CD4-positive, alpha-beta T cell treated with Interleukin-15 for 4 hours (primary cell): ENCODE results near the gene PLEKHO2.

ENCODE experiments used
- DNase-seq: peaks from one replicate; pipeline ENCODE4 v3.0.0-alpha.2; 2020; ENCODE audit warnings: low spot score

PLEKHO2 gene

GRCh38 chr15:64828985-64829384 is 12.7 kb upstream of the PLEKHO2 start:
- no peak for DNase-seq

- DNase-seq, result no peak
Observed at GRCh38 chr15:64833690-64834089, 8.0 kb upstream of the PLEKHO2 start.

DNA sequence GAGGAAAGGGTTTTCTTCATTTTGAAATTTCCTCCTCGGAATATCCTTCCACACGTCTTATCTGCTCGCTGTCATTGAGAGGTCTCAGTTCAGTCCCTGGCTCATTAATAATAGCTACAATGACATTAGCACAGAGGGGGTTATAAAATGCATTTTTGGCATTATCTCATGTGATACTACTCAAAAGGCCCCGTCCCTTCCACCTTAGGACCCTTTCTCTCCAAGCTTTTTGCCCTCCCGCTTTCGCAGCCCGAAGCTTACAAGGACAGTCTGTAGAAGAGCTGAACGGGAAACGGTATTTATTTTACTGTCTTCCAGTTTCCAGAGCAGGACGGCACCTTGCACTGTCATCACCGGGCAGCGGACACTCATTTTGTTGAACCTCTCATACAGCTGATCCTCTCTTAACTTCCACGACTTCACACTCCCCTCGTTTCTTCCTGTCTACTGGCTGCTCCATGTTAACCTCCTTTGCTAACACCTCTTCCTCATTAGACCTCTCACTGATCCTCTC is 5.6 kb upstream of the PLEKHO2 start:
- DNase-seq, result no peak

- peak; percentile 69 for DNase-seq
Observed at GRCh38 chr15:64837502-64837901, 4.2 kb upstream of the PLEKHO2 start.

DNA sequence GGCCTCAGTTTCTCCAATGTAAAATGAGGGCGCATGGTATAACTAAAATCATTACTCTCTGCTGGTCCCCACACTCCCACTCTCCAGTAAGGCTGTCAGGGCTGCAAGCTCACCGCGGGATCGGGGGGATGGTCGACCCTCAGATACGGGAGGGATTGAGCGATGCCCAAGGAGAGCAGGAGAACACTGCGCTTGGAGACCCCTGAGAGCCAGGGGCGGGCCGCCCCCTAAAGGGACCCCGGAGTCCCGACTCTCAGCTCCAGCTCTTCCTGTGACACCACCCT is 713 bp upstream of the PLEKHO2 start:
- DNase-seq, result no peak

DNA sequence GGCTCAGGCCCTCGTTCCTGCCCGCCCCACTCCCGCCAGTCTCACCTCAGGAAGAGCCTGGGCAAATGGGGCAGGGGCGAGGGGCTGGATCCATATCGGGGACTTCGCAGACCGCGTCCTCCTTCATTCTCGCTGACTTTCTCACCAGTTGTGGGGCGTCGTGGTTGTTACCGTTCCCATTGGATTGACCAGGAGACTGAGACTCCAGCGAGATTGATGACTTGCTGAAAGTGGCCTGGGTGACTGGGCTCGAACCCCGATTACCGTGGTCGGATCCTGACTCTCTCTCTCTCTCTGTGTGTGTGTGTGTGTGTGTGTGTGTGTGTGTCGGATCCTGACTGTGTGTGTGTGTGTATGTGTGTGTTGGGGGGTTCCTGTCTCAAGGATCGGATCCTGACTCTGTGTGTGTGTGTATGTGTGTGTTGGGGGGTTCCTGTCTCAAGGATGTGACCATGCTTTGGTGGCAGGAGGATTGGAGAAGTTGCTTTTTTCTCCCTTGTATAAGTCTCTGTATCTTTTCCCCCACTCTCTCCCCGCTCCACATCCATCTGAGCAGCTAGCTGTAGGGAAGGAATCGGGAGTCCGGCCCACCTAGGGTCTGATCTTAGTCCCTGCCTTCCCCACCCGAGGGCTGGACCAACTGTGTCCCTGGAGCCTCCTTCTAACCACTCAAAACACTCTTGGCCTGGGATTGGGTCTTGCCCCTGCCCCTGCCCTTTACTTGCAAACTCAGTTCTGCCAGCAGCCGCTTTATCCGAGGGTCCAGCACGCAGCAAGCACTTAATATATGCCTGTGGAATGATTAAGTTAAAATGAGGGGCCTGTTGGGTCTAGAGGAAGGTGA is 603 bp downstream of the PLEKHO2 start:
- no peak for DNase-seq

DNA sequence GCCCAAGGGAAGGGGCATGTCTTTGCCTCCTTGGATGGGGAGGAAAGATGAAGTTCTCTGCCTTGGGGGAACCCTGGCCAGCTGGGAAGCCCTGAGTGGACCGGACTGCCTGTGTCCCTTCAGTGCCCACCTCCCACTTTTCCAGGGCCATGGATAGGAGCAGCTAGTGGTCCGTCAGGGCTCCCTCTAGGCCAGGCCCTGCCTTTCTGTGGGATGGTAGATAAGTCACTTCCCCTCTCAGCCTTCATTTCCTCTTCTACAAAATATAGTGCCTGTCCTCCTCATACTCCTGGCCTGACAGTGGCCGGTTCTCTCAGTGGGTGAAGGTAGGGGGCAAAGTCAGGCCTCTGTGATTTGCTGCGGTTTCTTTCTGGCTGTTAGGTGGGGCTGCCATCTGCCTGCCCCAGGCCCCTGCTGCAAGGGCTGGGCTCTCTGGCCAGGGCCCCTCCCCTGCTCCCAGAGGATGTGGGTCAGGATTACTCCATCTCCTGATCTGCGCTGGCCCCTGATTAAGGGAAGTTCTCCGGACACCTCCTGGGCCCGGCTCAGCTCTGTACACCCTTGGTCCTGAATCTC is 1.4 kb downstream of the PLEKHO2 start:
- no peak for DNase-seq

DNA sequence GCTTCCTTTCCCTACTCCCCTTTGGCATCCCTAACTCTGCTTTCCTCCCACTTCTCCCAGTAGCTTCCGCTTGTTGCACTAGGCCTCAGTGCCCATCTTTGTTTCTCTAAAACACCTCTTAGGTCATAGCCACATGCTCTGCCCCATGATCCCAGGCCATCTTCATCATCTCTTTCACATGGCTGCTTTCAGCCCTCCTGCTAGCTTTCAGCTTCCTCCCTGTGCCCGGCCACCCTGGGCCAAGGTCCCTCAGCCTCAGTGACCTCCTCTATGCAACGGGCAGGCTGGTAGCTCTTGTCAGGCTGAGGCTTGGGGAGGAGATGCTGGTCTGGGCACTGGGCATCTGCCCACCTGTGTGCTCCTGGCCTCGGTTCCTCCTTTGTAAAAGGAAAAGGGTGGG is 2.3 kb downstream of the PLEKHO2 start:
- DNase-seq, result no peak

DNA sequence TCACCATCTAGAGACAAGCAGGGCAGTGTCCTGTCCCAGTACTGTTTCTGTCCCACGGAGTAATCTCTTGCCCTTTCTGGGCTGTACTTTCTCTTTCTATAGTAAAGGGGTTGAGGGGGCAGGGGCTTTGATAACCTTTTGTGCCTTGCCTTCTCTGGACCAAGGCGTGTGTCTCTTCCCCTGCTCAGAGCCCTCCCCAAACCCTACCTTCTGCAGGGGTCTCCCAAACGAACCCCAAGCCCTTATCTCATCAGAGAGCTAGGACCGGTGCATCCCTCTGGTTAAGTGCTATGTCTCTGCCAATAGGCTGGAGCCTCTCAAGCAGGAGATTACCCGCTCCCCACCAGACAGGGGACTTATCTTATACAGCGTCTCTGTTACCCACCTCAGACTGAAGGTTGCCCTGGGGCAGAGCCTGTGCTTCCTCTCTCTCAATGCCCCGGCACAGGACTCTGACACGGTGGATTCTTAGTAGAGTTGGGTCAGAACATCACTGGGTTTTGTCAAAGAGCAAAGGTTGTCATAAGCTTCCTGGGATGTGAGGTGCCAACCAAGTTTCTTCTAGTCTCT is 2.9 kb downstream of the PLEKHO2 start:
- no peak for DNase-seq

DNA sequence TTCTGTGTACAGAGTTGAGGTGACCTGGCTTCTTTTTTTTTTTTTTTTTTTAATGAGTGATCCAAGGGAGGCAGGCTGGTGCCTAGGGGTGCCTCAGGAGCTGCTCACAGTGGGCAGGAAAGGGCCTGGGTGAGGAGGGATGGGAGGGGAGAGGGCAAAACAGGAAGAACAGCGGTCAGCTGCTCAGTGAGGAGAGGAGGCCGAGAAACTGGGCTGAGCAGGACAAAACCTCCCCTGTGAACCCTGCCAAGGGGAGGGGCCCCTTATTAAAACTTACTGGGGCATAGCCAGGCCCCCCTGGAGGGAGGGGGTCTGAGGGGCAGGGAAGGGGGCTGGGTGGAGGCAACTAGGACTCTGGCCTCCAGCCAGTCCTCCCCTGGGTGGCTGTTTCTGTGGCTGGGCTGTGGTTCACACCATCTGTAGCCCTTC is 3.5 kb downstream of the PLEKHO2 start:
- no peak for DNase-seq

GRCh38 chr15:64845831-64846595 is 4.3 kb downstream of the PLEKHO2 start:
- DNase-seq, result no peak

DNA sequence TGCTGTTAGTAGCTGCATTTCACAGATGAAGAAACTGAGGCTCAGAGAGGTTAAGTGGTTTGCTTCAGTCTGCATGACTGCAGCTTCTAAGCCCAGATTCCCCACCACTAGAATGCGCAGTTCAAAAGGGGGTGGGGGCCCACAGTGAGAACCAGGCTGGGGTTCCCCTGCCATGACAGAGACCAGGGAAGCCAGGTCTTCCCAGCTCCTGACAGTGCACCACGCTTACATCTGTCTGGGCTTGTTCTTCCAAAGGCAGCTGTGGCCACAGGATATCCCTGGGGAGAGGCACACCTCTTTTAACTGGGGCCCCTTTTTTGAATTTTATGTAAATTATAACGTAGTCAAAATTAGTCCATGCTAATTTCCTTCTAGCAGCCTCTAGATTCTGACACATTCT is 5.3 kb downstream of the PLEKHO2 start:
- DNase-seq, result no peak

DNA sequence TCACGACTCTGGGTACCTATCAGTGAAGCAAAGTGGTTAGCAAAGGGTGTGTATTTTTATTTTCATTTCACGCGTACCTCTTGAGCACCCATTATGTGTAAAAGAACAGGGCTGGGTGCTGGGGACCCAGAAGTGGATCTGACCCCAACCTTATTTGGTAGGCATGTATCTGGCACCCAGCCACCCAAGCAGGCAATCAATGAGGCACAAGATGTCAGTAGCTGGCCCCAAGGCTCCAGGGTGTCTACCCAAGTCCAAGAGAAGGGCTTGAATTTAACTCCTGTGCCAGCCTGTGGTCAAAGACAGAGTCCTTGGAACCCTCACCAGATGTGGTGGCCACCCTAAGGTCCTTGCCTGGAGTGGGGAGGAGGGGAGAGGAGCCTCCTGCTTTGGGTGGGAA is 5.7 kb downstream of the PLEKHO2 start:
- no peak for DNase-seq

- DNase-seq, result no peak
Observed at GRCh38 chr15:64847876-64848716, 6.4 kb downstream of the PLEKHO2 start.

- DNase-seq, result no peak
Observed at GRCh38 chr15:64850778-64851502, 9.2 kb downstream of the PLEKHO2 start.

DNA sequence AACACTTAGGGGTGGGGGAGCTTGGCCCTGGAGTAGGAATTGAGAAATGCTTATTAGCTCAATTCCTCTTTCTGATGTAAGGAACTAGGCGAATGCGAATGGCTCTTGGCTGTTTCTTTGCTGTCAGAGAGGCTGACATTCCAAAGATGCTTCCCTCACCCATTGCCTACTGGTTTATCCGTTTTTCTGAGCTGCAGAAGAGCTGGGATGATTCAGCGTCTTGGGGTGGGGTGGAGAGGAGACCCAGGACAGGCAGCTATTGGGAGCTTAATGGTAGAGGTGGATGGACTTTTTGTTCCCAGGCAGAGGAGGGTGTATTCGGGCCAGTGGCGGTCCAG is 9.8 kb downstream of the PLEKHO2 start:
- DNase-seq, result no peak

DNA sequence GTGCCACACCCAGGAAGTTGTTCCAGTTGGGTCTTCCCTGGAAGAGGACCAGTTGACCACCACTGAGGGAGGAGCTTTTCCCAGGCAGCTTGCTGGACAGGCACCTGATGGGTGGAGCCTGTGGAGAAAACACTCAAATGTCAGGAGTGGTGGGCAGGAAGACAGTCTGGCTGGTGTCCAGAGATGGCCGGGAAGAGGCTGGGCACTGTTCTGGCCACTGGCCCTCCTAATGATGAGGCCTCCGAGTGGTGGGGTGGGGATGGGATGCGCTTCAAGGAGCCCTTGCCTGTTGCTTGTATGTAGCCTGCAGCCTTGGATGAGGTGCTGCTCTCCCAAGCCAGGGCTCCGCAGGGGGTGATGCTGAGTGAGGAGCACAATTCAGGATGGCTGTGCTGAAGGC is 12.3 kb downstream of the PLEKHO2 start:
- DNase-seq, result no peak

- no peak for DNase-seq
Observed at GRCh38 chr15:64854526-64854925, 12.8 kb downstream of the PLEKHO2 start.

DNA sequence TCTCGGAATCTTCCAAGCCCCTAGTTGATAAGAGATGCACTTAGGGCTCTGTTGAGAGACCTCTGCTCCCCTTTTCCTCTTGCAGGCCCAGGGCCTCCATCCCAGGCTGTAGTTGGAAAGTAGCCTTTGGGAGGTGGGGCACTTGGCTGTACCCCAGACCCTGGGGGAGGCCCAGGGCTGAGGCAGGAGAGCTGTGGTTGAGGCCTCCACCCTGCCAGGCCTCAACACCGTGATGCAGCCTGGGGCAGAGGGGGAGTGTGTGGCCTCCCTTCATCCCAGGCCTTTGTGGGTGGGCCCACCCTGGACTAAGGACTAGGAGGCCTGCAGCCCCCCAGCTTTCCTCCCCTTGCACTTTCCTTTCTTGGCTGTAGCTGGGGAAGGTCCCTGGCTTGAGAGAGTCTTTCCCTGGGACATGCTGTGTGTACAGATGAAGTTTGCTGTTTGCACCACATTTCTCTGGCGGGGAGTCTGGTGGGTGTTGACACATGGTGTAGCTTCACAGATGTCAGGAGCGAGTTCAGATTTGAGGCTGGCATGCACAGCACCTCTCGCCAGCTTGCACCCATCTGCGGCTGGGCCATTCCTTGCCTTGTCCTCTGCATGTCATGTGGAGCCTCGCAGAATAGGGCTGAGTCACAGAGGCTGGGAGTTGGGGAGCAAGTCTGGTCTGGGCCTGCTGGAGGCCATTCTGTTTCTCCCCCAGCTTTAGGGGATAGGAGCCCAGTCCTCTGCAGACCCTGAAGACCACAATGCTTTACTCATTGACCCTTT is 13.7 kb downstream of the PLEKHO2 start:
- no peak for DNase-seq

DNA sequence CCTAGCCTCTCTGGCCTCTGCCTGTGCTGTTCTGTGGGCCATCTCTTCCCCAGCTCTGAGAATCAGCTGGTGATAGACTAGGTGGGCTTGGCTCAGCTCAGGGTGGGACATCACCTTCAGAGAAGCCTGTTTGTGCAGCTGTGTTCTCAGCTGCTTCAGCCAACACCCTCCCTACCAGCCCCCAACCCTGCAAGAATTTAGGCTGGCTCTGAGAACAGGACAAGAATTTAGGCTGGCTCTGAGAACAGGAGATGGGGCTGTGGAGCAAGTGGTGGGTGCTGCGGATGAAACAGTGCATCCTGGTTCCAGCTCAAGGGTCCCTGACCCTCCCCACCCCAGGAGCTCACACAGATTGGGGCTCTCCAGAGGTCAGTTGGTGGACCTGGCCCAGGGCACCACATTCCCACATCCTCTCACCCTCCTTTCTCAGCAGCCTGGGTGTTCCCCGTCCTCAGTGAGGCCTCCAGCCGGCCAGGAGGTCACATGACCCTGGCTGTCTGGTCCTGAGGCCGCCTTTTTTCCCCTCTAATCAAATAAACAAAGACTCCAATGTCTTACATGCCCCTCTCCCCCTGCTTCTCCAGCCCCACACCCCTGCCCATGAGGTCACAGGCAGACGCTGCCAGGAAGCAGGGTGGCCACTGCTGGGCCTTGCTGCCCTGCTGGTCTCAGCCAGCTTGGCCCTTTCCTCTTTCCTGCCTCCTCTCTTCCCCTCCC is 14.9 kb downstream of the PLEKHO2 start:
- no peak for DNase-seq
